HG03521 (cell line): ENCODE measurements around the gene ADAMTS2.

Source experiments
- ATAC-seq: cut with Tn5 transposase; IDR thresholded peaks from one replicate; pipeline ENCODE4 v1.9.1; 2021; ENCODE audit warnings: mild to moderate bottlenecking, moderate library complexity; ENCODE audit not compliant: unreplicated experiment

Gene ADAMTS2

GRCh38 chr5:179204572-179204971 is 140.7 kb downstream of the ADAMTS2 start:
- no peak for ATAC-seq

GRCh38 chr5:179203248-179203647 is 142.0 kb downstream of the ADAMTS2 start:
- no peak for ATAC-seq

GRCh38 chr5:179201986-179202385 is 143.3 kb downstream of the ADAMTS2 start:
- ATAC-seq: no peak

GRCh38 chr5:179199246-179199645 is 146.0 kb downstream of the ADAMTS2 start:
- ATAC-seq: no peak

GRCh38 chr5:179198825-179199224 is 146.4 kb downstream of the ADAMTS2 start:
- ATAC-seq: no peak

- no peak for ATAC-seq
These were observed 148.7 kb downstream of the ADAMTS2 start for GRCh38 chr5:179196405-179197079.

- ATAC-seq: no peak
These were observed 149.5 kb downstream of the ADAMTS2 start for GRCh38 chr5:179195561-179196404.

GRCh38 chr5:179194941-179195381 is 150.3 kb downstream of the ADAMTS2 start:
- no peak for ATAC-seq

GRCh38 chr5:179194201-179194910 is 150.9 kb downstream of the ADAMTS2 start:
- ATAC-seq: no peak

- ATAC-seq: no peak
These were observed 151.5 kb downstream of the ADAMTS2 start for GRCh38 chr5:179193746-179194145.

GRCh38 chr5:179192891-179193470 is 152.3 kb downstream of the ADAMTS2 start:
- no peak for ATAC-seq

GRCh38 chr5:179192185-179192890 is 152.9 kb downstream of the ADAMTS2 start:
- no peak for ATAC-seq

GRCh38 chr5:179191506-179192184 is 153.6 kb downstream of the ADAMTS2 start:
- no peak for ATAC-seq

GRCh38 chr5:179190851-179191505 is 154.3 kb downstream of the ADAMTS2 start:
- ATAC-seq: no peak

- no peak for ATAC-seq
These were observed 156.6 kb downstream of the ADAMTS2 start for GRCh38 chr5:179188636-179189035.

- no peak for ATAC-seq
These were observed 157.3 kb downstream of the ADAMTS2 start for GRCh38 chr5:179187681-179188575.

GRCh38 chr5:179187229-179187678 is 158.0 kb downstream of the ADAMTS2 start:
- ATAC-seq: no peak

- ATAC-seq: no peak
These were observed 158.5 kb downstream of the ADAMTS2 start for GRCh38 chr5:179186801-179187200.
